ENCODE data around the gene FFAR3.

DNA sequence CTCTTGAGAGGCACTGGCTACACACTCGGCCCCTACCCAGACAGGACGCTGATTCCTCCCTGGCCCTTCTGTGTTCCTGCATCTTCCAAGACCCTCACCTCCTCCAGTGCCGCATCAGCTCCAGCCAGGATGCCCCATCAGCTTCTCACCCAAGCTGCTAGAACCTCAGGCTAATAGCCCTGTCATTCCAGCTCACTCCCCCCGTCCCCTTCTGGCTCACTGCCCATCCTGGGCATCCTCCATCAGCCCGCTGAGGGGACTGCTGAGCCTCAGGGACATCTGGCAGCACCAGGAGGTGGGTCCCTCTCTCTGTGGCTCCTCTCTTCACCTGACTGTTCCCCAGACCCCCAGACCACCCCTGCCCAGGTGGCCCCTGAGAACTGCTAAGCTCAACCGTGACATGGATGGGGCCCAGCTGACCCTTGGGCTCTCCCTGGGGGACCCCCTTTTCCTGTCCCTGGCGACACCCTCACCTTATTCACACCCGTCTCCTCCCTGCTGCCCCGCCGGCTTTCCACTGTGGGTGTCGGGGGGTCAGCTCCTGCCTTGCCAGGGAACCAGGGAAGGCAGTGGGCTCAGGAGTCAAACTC, 4.8 kb downstream of the FFAR3 start:
- TF ChIP-seq CTCF (IDR thresholded peaks at IDR 0.05; ENCODE audit: extremely low read depth in 1 of 2, insufficient read depth in 1 of 2, low read depth in 1 of 2, low read length in 2 of 2): no peak
- no peak for TF ChIP-seq POLR2AphosphoS5 (IDR thresholded peaks at IDR 0.05; ENCODE audit: insufficient read depth, low read depth, low read length)
- TF ChIP-seq FOS (IDR thresholded peaks at IDR 0.05; ENCODE audit: borderline replicate concordance, insufficient read depth, low read length): no peak
- TF ChIP-seq EZH2 (IDR thresholded peaks at IDR 0.05; ENCODE audit: borderline replicate concordance, low read depth, low read length, severe bottlenecking): no peak
- no peak for TF ChIP-seq POLR2A (IDR thresholded peaks at IDR 0.05; ENCODE audit: low read depth, low read length)
- TF ChIP-seq MAX (IDR thresholded peaks at IDR 0.05; ENCODE audit: insufficient read depth, insufficient read length): no peak
- TF ChIP-seq JUN (IDR thresholded peaks at IDR 0.05; ENCODE audit: borderline replicate concordance, insufficient read depth, insufficient read length, low read depth): no peak

Data from endothelial cell of umbilical vein (primary cell).